ENCODE results near the gene NEMP2.

- TF ChIP-seq CTCF (IDR thresholded peaks at IDR 0.05; ENCODE audit: low read depth, low read length, poor library complexity, severe bottlenecking) (no peak), EZH2phosphoT487 (IDR thresholded peaks at IDR 0.05; ENCODE audit: borderline replicate concordance, low read length) (no peak)
Measured at GRCh38 chr2:190561094-190561493, 26.6 kb upstream of the NEMP2 start.

Measured in DOHH2 (cell line).